NCI-H2171 (cell line): ENCODE data around the gene ZNF678.
"Not testable (repeated sequence)": the region's sequence is repeated elsewhere in the genome, so short reads cannot be mapped to it uniquely, and the experiment has no call there.

ENCODE experiments used
- DNase-seq: peaks from one replicate; lab custom pipeline; 2025; lab: John Stamatoyannopoulos, UW

ZNF678 gene

DNA sequence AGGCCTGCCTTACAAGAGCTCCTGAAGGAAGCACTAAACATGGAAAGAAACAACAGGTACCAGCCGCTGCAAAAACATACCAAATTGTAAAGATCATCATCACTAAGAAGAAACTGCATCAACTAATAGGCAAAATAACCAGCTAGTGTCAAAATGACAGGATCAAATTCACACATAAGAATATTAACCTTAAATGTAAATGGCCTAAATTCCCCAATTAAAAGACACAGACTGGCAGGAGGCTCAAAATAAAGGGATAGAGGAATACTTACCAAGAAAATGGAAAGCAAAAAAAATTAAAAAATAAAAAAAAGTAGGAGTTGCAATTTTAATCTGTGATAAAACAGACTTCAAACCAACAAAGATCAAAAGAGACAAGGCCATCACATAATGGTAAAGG, 11.5 kb upstream of the ZNF678 start:
- not testable (repeated sequence) for DNase-seq

DNA sequence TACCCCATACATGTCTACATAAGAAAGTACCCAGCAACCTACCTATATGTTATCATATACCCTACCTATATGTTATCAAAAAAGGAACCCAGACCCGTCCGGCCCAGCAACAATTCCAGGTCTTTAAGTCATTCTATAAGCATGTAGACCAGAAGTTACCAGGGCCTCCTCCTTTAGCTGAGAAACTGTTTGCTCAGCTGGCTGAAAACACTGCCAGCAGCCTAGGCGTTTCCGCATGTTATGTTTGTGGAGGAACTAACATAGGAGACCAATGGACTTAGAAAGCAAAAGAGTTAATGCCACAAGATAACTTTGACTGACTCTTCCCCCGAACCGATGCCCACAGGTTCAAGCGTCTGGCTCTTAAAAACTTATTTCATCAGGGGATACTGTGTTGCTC, 7.1 kb upstream of the ZNF678 start:
- no peak for DNase-seq

DNA sequence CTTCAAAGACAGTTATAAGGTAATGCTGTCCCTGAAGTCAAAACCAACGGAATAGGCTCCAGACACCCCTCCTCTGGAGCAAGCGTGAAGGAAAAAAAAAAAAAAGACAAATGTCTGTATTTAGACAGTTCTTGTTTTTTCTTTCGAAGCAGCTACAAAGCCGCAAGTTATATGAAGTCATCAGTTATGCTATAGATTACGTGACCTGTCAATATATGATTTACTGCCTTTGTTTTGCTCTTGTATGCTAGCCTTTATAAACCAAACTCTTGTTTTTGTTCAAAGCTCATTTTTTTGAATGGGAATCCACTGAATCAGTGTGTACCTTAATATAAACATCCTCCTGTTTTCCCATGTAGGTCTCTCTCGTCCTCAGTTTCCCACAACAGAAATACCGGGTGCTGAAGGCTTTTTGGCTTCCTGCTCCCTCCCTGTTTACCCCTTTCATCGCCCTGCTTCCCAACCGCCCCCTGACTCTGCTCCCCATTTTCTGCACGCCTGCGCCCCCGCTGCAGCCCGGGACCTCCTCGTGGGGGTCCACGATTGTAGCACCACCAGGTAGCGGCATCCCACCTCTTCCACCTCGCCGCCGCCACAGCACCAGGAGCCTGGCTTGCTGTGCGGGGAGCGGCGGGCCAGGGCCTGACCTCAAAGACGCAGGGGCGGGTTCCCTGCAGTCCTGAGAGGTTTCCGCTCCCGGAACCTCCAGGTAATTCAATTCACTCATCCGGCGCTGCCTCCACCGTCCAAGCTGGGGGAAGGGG, 5.2 kb upstream of the ZNF678 start:
- DNase-seq, result no peak

DNA sequence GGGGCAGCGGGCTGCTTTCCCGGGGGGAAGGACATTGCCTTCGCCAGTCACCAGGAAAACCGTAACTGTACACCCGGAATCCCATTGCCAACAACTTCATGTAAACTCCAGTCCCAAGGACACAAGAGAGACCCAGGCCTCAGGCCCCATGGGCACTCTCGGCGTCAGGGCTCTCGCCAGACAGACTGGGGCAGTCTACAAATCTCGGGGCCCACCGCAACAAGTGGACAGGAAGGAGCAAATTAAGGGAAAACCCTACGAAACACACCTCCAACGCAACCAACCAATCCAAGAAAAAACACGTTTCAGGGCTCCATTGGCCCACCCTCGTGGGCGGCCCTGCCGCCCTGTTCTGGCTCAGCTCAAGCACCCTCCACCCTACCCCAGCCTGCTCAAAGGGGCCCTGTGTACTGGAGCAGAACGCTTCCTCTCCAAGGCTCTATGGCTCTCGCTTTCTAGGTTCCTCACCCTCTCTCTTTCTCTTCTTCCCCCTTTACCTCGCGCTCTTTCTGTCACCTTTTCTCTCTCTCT, 4.6 kb upstream of the ZNF678 start:
- DNase-seq, result no peak

DNA sequence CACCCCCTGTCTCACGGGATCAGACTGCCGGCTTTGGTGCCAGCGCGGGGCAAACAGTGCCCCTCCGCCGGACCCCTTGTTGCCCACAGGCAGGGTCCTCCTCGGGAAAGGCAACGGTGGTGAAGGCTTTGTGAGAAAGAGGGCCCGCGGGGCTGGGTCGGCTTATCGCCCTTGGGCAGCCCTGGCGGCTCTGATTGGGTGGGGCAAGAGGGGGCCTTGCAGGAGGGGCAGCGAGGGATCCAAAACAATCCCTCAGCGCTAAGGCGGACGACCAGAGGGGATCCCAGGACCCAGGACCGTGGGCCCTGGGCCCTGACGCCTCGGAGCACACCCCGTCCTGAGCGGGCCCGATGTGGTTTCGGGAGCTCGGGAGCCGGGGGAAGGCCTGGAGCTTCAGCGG, 3.9 kb upstream of the ZNF678 start:
- DNase-seq, result no peak

DNA sequence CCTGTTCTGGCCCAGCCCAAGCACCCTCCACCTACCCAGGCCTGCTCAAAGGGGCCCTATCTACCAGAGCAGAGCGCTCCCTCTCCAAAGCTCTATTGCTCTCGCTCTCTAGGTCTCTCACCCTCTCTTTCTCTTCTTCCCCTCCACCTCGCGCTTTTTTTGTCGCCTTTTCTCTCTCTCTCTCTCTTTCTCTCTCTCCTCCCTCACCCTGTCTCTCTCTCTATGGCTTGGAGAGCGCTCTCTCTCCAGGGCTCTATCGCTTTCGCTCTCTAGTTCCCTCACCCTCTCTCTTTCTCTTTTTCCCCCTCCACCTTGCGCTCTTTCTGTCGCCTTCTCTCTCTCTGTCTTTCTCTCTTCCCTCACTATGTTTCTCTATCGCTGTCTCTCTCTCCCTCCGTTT, 3.4 kb upstream of the ZNF678 start:
- no peak for DNase-seq

DNA sequence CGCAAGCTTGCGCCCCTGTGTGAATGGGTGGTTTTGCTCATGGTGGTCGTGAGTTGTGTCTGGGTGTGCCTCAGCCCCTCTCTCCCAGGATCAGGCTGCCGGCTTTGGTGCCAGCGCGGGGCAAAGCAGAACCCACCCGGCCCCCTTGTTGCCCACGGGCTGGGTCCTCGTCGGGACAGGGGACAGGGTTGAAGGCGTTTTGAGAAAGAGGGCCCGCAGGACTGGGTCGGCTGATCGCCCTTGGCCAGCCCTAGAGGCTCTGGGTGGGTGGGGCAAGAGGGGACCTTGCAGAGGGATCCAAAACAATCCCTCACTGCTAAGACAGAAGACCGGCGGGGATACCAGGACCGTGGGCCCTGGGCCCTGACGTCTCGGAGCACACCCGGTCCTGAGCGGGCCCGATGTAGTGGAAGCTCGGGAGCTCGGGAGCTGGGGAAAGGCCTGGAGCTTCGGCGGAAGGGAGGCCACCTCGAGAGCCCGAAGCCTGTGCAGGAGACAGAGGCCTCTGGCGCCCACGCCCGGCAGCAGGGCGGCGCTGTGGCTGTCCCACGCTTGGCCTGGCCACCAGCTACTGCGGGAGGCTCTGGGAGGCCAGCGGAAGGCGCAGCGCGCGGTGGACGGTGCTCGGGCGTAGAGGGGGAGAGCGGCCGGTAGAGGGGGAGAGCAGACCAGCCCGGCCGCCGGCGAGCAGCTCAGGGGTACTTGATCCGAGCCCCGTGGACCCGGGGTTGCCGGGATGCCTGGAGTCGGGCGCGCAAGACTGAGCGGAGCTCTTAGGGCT, 2.8 kb upstream of the ZNF678 start:
- DNase-seq, result no peak

DNA sequence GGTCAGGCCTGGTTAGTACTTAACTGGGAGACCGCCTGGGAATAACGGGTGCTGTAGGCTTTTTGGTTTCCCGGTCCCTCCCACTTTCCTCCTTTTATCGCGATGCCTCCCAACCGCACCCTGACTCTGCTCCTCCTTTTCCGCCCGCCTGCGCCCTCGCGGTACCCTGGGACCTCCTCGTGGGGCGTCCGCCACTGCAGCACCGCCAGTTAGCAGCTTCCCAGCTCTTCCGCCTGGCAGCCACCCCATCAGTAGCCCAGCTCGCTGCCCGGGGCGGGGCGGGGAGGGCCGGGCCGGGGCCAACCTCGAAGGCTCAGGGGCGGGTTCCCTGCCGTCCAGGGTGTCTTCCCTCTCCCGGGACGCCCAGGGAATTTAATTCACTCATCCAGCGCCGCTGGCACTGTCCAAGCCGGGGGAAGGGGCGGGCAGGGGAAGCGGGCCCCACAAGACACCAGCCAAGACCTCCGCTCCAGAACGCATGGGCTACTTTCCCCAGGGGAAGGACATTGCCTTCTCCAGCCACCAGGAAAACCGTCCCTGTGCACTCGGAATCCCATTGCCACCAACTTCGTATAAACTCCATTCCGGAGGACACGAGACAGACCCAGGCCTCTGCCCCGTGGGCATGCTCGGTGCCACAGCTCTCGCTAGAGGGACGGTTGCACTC, 2.0 kb upstream of the ZNF678 start:
- no peak for DNase-seq

DNA sequence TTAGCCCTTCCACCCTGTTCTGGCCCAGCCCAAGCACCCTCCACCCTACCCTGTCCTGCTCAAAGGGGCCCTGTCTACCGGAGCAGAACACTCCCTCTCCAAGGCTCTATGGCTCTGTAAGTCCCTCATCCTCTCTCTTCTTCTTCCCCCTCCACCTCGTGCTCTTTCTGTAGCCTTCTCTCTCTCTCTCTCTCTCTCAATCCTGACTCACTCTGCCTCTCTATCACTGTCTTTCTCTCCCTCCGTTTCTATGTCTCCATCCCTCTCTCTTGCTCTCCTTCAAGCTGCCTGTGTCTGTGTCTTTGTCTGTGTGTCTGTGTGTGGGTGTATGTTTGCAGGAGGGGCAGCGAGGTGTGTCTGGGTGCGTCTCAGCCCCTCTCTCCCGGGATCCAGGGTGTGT, 1.3 kb upstream of the ZNF678 start:
- no peak for DNase-seq

DNA sequence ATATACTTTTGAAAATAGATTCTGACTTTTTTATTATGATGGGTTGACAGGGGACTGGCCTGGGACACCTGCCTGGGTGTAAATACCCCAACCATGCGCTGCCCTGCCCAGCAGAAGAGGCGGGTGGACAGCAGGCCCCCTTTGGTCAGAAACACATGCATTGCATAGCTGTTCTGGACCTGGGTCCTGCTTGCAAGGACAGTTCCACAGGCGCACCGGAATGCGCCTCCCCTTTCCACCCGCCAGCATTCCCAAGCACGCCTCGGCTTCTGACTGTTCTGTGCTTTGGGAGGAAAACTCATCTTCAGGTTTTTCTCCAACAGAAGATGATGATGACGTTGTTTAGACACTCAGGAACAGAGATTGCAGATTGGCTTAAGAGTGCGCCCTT, 428 bp upstream of the ZNF678 start:
- DNase-seq, result no peak

DNA sequence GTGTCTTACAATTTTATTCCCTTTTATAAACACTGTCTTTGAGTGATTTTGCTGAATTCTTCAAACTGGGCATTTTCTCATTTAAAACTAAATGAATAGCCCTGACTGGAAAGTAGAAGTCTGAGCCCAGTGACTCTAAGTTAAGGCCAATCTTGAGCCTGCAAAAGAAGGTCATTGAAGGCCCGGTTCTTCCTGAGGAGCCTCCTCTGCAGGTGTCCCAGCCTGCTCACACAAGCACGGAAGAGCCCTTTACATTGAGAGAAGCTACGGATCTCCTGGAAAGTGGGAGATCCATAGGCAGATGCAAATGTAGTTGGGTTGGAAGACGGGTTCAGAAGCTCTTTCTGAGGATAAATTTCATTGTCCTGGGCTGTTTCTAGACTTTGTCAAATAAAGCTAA, 3.9 kb downstream of the ZNF678 start:
- DNase-seq, result no peak

DNA sequence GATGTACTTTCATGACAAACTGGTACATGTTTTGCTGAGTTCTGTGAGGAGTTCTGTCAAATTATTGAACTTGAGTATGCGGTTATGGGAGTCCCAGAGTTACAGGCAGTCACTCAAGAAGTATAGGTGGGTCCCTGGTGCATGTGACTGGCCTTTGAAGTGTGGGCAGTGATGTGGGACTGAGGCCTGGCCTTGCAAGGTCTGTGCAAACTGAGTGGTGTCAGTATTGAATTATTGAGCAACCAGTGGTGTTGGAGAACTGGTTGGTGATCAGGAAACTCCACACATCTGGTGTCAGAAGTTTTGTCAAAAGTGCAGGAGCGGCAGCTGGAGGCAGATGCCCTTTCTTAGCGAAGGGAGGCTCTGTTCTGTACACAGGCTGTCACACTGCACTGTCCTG, 5.2 kb downstream of the ZNF678 start:
- no peak for DNase-seq

DNA sequence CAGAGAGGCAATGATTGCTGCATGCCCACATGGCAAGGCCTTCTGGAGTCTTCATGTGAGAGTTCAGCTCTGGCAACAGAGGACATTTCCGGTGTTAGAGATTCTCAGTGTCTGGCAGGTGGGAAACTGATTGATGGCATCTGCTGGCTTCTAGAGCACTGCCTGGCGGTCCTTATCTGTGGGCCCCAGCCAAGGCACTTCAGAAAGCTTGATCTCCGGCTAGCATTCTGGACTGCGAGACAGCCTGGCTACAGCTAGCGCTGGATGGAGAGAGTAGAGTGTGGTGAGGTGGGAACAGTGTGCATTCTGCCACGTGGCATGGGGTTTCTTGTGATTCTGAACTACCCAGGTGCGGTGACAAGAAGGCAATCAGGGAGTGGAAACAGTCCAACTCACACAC, 9.4 kb downstream of the ZNF678 start:
- DNase-seq, result no peak

DNA sequence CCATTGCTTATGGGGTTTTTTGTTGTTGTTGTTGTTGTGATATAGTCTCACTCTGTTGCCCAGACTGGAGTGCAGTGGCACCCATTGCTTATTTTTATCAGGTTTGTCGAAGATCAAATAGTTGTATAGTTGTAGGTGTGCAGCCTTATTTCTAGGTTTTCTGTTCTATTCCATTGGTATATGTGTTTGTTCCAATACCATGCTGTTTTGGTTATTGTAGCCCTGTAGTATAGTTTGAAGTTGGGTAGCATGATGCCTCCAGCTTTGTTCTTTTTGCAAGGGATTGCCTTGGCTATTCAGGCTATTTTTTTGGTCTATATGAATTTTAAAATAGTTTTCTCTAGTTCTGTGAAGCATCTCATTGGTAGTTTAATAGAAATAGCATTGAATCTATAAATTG, 11.6 kb downstream of the ZNF678 start:
- DNase-seq, result no peak

DNA sequence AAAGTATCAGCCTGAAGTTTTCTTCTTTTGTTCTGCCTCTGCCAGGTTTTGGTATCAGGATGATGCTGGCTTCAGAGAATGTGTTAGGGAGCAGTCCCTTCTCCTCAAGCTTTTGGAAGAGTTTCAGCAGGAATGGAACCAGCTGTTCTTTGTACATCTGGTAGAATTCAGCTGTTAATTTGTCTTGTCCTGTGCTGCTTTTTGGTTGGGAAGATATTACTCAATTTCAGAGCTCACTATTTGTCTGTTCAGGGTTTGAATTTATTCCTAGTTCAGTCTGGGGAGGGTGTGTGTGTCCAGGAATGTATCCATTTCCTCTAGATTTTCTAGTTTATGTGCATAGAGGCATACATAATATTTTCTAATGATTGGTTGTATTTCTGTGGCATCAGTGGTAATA, 12.8 kb downstream of the ZNF678 start:
- DNase-seq, result no peak

DNA sequence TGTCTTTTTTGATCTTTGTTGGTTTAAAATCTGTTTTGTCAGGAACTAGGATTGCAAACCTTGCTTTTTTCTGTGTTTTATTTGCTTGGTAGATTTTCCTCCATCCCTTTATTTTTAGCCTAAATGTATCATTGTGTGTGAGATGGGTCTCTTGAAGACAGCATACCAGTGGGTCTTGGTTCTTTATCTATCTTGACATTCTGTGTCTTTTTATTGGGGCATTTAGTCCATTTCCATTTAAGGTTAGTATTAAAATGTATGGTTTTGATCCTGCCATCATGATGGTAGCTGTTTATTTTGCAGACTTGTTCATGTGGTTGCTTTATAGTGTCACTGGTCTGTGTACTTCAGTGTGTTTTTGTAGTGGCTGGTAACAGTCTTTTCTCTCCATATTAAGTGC, 14.1 kb downstream of the ZNF678 start:
- no peak for DNase-seq

DNA sequence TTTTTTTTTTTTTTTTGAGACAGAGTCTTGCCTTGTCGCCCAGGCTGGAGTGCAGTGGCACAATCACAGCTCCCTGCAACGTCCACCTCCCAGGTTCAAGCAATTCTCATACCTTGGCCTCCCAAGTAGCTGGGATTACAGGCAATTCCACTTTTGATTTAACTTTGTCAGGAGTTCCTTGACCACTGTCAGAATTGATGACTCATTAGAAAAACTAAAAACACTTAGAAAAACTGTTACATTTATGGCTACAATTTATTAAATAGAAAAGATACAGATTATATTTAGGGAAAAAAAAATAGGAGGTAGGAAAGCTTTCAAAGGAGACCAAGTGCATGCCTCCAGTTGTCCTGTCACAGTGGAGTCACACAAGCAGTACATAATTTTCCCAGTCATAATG, 20.0 kb downstream of the ZNF678 start:
- no peak for DNase-seq

DNA sequence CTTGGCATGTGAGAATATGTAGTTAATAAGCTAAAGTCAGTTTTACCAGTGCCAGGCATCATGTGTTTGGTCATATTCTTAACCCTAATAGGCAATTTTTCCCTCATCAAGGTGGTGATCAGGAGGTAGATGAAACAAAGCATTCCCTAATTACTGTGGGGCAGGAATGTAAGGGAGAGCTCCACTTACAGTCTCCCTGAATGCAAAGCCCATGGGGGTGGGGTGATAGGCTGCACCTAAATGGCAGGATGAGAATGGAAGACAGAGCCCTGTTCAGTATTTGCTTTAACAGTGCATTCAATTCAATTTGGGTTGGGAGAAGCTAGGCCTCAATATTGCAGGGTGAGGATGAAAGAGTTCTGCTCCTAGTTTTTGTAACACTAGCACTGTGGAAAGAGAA, 23.4 kb downstream of the ZNF678 start:
- no peak for DNase-seq

DNA sequence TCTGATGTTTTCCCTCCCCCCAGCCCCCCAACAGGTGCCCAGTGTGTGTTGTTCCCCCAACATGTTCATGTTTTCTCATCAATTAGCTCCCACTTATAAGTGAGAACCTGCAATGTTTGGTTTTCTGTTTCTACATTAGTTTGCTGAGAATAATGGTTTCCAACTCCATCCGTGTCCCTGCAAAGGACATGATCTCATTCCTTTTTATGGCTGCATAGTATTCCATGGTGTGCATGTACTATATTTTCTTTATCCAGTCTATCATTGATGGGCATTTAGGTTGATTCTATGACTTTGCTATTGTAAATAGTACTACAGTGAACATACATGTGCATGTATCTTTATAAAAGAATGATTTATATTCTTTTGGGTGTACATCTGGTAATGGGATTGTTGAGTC, 24.6 kb downstream of the ZNF678 start:
- no peak for DNase-seq

DNA sequence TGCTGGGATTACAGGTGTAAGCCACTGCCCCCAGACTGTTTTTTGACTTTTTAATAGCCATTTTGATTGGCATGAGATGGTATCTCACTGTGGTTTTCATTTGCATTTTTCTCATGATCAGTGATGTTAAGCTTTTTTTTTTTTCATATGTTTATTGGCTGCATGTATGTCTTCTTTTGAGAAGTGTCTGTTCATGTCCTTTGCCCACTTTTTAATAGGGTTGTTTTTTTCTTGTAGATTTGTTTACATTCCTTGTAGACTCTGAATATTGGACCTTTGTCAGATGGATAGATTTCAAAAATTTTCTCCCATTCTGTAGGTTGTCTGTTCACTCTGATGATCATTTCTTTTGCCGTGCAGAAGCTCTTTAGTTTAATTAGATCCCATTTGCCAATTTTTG, 25.4 kb downstream of the ZNF678 start:
- DNase-seq, result not testable (repeated sequence)

DNA sequence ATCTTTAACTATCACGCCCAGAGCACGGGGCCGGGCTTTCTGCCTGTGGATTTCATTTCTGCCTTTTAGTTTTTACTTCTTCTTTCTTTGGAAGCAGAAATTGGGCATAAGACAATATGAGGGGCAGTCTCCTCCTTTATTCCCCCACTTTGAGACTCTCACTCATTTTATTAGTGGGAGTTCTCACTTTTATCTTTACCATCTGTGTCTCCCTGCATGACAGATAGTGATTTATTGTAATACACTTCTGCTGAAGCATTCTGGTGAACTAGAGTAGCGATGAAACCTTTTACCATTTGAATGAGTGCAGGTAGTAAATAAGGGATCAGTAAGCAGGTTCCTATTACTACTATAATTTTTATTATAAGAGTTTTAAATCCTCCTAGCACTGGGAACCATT, 26.4 kb downstream of the ZNF678 start:
- DNase-seq, result not testable (repeated sequence)

DNA sequence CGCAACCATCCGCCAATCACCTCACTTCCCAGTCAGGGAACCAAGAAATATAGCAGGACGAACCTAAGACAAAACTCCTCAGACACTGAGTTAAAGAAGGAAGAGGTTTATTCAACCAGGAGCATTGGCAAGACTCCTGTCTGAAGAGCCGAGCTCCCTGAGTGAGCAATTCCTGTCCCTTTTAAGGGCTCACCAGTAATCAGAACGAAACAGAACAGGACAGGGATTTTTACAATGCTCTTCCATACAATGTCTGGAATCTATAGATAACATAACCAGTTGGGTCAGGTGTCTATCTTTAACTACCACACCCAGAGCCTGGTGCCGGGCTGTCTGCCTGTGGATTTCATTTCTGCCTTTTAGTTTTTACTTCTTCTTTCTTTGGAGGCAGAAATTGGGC, 32.9 kb downstream of the ZNF678 start:
- not testable (repeated sequence) for DNase-seq

DNA sequence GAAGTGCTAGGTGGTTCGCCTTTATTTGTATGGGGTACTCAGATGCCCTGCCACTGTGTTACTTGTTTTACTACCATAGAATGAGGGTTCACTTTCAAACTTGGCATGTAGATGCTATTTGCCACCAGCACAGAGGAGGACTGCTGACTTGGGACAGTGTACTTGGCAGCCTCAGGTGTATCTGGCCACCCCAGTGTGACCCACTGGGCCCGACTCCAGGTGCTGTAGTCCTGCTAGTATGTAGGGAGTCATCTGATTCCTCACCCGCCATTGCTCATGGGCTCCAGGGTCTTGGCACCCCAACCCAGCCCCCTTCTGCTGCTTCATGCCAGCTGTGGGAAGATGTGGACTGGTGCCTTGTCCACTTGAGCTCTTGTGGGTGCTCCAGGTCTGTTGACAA, 40.0 kb downstream of the ZNF678 start:
- DNase-seq, result no peak
